ENCODE data around the gene IGFBP3.

DNA sequence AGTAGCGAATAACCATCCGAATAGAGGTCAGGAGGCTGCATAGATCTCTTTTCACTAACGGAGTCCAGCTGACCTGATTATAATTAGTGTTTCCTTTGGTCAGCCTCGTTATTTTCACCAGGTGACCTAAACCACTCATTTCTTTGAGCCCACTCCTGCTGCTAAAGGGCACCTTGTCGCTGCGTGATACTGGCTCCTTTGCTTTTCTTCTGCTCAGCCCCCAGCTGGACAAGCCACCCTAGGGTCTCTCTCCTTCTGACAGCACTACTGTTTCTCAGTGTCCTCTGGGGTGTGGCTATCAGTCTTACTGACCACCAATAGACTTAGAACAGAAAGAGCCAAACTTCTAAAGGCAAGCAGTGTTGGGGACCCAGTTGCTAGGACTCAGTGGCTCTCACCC lies 2.7 kb upstream of the IGFBP3 start:
- no peak for TF ChIP-seq POLR2A (IDR thresholded peaks at IDR 0.05)
- TF ChIP-seq, protein P1, sequence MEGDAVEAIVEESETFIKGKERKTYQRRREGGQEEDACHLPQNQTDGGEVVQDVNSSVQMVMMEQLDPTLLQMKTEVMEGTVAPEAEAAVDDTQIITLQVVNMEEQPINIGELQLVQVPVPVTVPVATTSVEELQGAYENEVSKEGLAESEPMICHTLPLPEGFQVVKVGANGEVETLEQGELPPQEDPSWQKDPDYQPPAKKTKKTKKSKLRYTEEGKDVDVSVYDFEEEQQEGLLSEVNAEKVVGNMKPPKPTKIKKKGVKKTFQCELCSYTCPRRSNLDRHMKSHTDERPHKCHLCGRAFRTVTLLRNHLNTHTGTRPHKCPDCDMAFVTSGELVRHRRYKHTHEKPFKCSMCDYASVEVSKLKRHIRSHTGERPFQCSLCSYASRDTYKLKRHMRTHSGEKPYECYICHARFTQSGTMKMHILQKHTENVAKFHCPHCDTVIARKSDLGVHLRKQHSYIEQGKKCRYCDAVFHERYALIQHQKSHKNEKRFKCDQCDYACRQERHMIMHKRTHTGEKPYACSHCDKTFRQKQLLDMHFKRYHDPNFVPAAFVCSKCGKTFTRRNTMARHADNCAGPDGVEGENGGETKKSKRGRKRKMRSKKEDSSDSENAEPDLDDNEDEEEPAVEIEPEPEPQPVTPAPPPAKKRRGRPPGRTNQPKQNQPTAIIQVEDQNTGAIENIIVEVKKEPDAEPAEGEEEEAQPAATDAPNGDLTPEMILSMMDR (IDR thresholded peaks at IDR 0.05 in 4 of 5, conservative IDR thresholded peaks at IDR 0.05 in 1 of 5) = no peak

Data from gastrocnemius medialis (tissue), 4 donors.